MM.1S (cell line): ENCODE data around the gene CREBBP.

Source experiments
- DNase-seq: peaks from one replicate; pipeline ENCODE4 v3.0.0-alpha.2; 2015
- H2AFZ ChIP-seq: fragments of 300-600 bp; sonication (generic); 2 replicates; pipeline ENCODE4 v1.6.0; 2016; ENCODE audit warnings: antibody characterized with exemption, low read length
- H3F3A ChIP-seq: fragments of 300-600 bp; sonication (generic); 2 replicates; pipeline ENCODE4 v1.6.1; 2016; ENCODE audit warnings: mild to moderate bottlenecking, antibody characterized with exemption, low read length, moderate library complexity, mixed read lengths; ENCODE audit not compliant: insufficient read depth
- H3K27ac ChIP-seq: fragments of 300-600 bp; sonication (generic); 2 replicates; pipeline ENCODE4 v1.5.1; 2016; ENCODE audit warnings: mild to moderate bottlenecking, low read length
- H3K27me3 ChIP-seq: fragments of 300-600 bp; sonication (generic); replicated peaks from 2 replicates; pipeline ENCODE4 v1.6.0; 2016; ENCODE audit warnings: low read length; ENCODE audit not compliant: insufficient read depth
- H3K36me3 ChIP-seq: fragments of 300-600 bp; sonication (generic); replicated peaks from 2 replicates; pipeline ENCODE4 v1.6.1; 2016; ENCODE audit warnings: mild to moderate bottlenecking, low read length, mixed read lengths; ENCODE audit not compliant: insufficient read depth
- H3K4me1 ChIP-seq: fragments of 300-600 bp; sonication (generic); 2 replicates; pipeline ENCODE4 v1.6.1; 2016; ENCODE audit warnings: low read length, mixed read lengths
- H3K4me2 ChIP-seq: fragments of 300-600 bp; sonication (generic); 2 replicates; pipeline ENCODE4 v1.6.0; 2016; ENCODE audit warnings: low read depth, low read length
- H3K4me3 ChIP-seq: fragments of 300-600 bp; sonication (generic); 2 replicates; pipeline ENCODE4 v1.5.1; 2016; ENCODE audit warnings: low read length, mixed read lengths
- H3K79me2 ChIP-seq: fragments of 300-600 bp; sonication (generic); 2 replicates; pipeline ENCODE4 v1.6.1; 2016; ENCODE audit warnings: mixed run types, low read length, mixed read lengths
- H3K9ac ChIP-seq: fragments of 300-600 bp; sonication (generic); 2 replicates; pipeline ENCODE4 v1.6.1; 2016; ENCODE audit warnings: low read length, mixed read lengths
- H3K9me2 ChIP-seq: fragments of 300-600 bp; sonication (generic); replicated peaks from 2 replicates; pipeline ENCODE4 v1.6.1; 2016; ENCODE audit warnings: mild to moderate bottlenecking, low read length, mixed read lengths; ENCODE audit not compliant: insufficient read depth
- H3K9me3 ChIP-seq: fragments of 300-600 bp; sonication (generic); replicated peaks from 2 replicates; pipeline ENCODE4 v1.6.1; 2016; ENCODE audit warnings: mild to moderate bottlenecking, low read length, mixed read lengths; ENCODE audit not compliant: insufficient read depth
- H4K20me1 ChIP-seq: fragments of 300-600 bp; sonication (generic); 2 replicates; pipeline ENCODE4 v1.6.1; 2016; ENCODE audit warnings: mild to moderate bottlenecking, low read length, moderate library complexity, mixed read lengths; ENCODE audit not compliant: insufficient read depth
- EZH2 ChIP-seq: fragments of 300-600 bp; sonication (generic); optimal IDR thresholded peaks from 2 replicates; pipeline ENCODE3; 2017; ENCODE audit warnings: low read depth, mild to moderate bottlenecking, antibody characterized with exemption, low read length, mixed read lengths
- EZH2phosphoT487 ChIP-seq: fragments of 300-600 bp; sonication (generic); IDR thresholded peaks from 2 replicates; pipeline ENCODE4 v1.6.1; 2018; ENCODE audit warnings: antibody characterized with exemption, low read length
- TF ChIP-seq, protein P1 (sequence below): fragments of 300-600 bp; sonication (generic); IDR thresholded peaks from 2 replicates; pipeline ENCODE4 v1.5.1; 2016; ENCODE audit warnings: antibody characterized with exemption, low read length, mixed read lengths

The CREBBP gene

GRCh38 chr16:3774156-3774767, 106.3 kb downstream of the CREBBP start:
- no peak overlapping the region for H3K9ac ChIP-seq
- no peaks in the 10 kb centered on the region for H3K27me3 ChIP-seq
- H3K4me2 ChIP-seq: no peak overlapping the region
- TF ChIP-seq EZH2phosphoT487: no peak
- no peak for TF ChIP-seq EZH2
- TF ChIP-seq, protein P1, sequence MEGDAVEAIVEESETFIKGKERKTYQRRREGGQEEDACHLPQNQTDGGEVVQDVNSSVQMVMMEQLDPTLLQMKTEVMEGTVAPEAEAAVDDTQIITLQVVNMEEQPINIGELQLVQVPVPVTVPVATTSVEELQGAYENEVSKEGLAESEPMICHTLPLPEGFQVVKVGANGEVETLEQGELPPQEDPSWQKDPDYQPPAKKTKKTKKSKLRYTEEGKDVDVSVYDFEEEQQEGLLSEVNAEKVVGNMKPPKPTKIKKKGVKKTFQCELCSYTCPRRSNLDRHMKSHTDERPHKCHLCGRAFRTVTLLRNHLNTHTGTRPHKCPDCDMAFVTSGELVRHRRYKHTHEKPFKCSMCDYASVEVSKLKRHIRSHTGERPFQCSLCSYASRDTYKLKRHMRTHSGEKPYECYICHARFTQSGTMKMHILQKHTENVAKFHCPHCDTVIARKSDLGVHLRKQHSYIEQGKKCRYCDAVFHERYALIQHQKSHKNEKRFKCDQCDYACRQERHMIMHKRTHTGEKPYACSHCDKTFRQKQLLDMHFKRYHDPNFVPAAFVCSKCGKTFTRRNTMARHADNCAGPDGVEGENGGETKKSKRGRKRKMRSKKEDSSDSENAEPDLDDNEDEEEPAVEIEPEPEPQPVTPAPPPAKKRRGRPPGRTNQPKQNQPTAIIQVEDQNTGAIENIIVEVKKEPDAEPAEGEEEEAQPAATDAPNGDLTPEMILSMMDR: no peak
- no peaks in the 10 kb centered on the region for H3K9me2 ChIP-seq
- H3K4me3 ChIP-seq: no peak overlapping the region
- no peaks in the 10 kb centered on the region for H3F3A ChIP-seq
- no peak overlapping the region for H3K27ac ChIP-seq
- H3K79me2 ChIP-seq: peaks cover 3% of the 10 kb centered on the region; the same call in 1 of the 2 replicates
- DNase-seq: no peak
- peaks cover 9% of the 10 kb centered on the region; the same call in 1 of the 2 replicates for H3K36me3 ChIP-seq
- no peaks in the 10 kb centered on the region for H3K9me3 ChIP-seq
- H2AFZ ChIP-seq: no peak overlapping the region
- no peaks in the 10 kb centered on the region for H4K20me1 ChIP-seq
- no peaks in the 10 kb centered on the region for H3K4me1 ChIP-seq

GRCh38 chr16:3773663-3774062, 106.8 kb downstream of the CREBBP start:
- H3K36me3 ChIP-seq: peaks cover 9% of the 10 kb centered on the region; the same call in 1 of the 2 replicates
- H3F3A ChIP-seq: no peaks in the 10 kb centered on the region
- TF ChIP-seq, protein P1: no peak
- TF ChIP-seq EZH2phosphoT487 (no peak), EZH2 (no peak)

GRCh38 chr16:3771513-3771912, 109.0 kb downstream of the CREBBP start:
- H3K9ac ChIP-seq: no peak overlapping the region
- no peaks in the 10 kb centered on the region for H3F3A ChIP-seq
- DNase-seq: no peak
- H3K27ac ChIP-seq: no peak overlapping the region
- no peaks in the 10 kb centered on the region for H4K20me1 ChIP-seq
- peaks cover 9% of the 10 kb centered on the region; the same call in 1 of the 2 replicates for H3K36me3 ChIP-seq
- no peaks in the 10 kb centered on the region for H3K4me1 ChIP-seq
- H2AFZ ChIP-seq: no peak overlapping the region
- H3K4me3 ChIP-seq: no peak overlapping the region
- H3K9me2 ChIP-seq: no peaks in the 10 kb centered on the region
- TF ChIP-seq EZH2phosphoT487 (no peak), EZH2 (no peak)
- TF ChIP-seq, protein P1: no peak
- H3K79me2 ChIP-seq: peaks cover 2% of the 10 kb centered on the region; the same call in 1 of the 2 replicates
- no peaks in the 10 kb centered on the region for H3K9me3 ChIP-seq
- H3K4me2 ChIP-seq: no peak overlapping the region
- no peaks in the 10 kb centered on the region for H3K27me3 ChIP-seq

More at GRCh38 chr16:3773663-3774062, 106.8 kb downstream of the CREBBP start:
- H3K9ac ChIP-seq: no peak overlapping the region
- H3K27ac ChIP-seq: no peak overlapping the region
- no peaks in the 10 kb centered on the region for H3K9me2 ChIP-seq
- H3K27me3 ChIP-seq: no peaks in the 10 kb centered on the region
- no peaks in the 10 kb centered on the region for H3K4me1 ChIP-seq
- peaks cover 3% of the 10 kb centered on the region; the same call in 1 of the 2 replicates for H3K79me2 ChIP-seq
- H3K4me3 ChIP-seq: no peak overlapping the region
- H4K20me1 ChIP-seq: no peaks in the 10 kb centered on the region
- no peak for DNase-seq
- no peak overlapping the region for H3K4me2 ChIP-seq
- no peak overlapping the region for H2AFZ ChIP-seq
- H3K9me3 ChIP-seq: no peaks in the 10 kb centered on the region
